C4-2B (cell line): ENCODE data around the gene FAM221B.

Experiments used
- H3K27ac ChIP-seq: fragments of 450-650 bp; 2 replicates; pipeline ENCODE4 v1.5.1; 2017
- ZFX ChIP-seq: fragments of 450-650 bp; IDR thresholded peaks from 2 replicates; pipeline ENCODE4 v1.6.1; 2017
- TF ChIP-seq, protein P1 (sequence below): fragments of 450-650 bp; conservative IDR thresholded peaks from 2 replicates; pipeline ENCODE4 v1.5.1; 2017; ENCODE audit warnings: mild to moderate bottlenecking

FAM221B gene

GRCh38 chr9:35845824-35846771 lies 17.6 kb upstream of the FAM221B start:
- TF ChIP-seq ZFX, result no peak
- TF ChIP-seq, protein P1, sequence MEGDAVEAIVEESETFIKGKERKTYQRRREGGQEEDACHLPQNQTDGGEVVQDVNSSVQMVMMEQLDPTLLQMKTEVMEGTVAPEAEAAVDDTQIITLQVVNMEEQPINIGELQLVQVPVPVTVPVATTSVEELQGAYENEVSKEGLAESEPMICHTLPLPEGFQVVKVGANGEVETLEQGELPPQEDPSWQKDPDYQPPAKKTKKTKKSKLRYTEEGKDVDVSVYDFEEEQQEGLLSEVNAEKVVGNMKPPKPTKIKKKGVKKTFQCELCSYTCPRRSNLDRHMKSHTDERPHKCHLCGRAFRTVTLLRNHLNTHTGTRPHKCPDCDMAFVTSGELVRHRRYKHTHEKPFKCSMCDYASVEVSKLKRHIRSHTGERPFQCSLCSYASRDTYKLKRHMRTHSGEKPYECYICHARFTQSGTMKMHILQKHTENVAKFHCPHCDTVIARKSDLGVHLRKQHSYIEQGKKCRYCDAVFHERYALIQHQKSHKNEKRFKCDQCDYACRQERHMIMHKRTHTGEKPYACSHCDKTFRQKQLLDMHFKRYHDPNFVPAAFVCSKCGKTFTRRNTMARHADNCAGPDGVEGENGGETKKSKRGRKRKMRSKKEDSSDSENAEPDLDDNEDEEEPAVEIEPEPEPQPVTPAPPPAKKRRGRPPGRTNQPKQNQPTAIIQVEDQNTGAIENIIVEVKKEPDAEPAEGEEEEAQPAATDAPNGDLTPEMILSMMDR, result no peak
- H3K27ac ChIP-seq, result peak overlapping the region; percentile 73

DNA sequence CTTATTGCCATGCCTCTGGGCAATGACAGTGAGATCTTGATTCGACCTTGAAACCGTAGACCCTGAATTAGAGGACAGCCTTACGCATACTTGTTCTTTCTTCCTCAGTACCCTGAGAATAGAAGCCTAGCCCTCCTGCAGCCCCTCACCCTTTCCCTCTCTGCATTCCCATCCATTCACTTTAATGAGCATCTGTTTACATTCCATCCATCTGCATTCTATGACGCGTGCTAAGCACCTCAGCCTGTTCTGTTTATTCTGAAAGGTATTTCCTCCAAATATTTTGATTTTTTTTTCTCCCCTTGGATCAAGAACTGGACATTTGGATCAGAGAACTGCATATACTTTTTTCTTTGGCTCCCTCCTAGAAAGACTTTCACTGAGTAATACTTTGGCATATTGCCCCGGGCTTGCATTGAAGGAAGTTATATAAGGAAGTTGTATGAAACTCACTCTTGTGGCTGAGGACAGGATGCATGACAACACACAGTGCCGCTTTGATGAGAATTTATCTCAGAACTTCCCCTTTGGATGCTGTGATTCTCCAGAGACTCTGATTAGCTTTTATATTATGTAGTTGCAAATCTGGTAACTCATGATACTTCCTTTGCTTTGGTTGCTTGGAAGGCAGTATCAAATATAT lies 16.2 kb upstream of the FAM221B start:
- H3K27ac ChIP-seq, result peak overlapping the region; percentile 71; the same call in 1 of the 2 replicates

DNA sequence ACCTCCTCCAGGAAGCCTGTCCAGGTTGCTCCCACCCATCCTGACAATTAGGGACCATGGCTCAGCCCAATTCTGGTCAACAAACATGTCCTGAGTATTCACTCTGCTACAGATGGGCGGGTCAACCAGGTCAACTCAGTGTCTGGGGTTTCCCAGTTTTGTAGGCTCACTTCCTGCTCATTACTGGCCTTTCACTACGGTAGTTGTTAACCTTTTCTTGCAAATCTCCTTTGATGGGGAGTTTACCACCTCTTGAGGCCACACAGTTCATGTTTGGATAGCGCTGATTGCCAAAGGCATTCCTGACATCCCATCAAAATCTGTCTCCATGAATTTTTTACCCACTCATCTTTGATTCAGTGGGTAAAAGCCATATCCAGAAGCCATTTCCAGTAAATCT lies 14.3 kb upstream of the FAM221B start:
- H3K27ac ChIP-seq, result peak overlapping the region; percentile 3; the same call in 1 of the 2 replicates
- no peak for TF ChIP-seq ZFX
- TF ChIP-seq, protein P1, result no peak

More for the DNA sequence above, 16.2 kb upstream of the FAM221B start:
- TF ChIP-seq ZFX, result no peak
- TF ChIP-seq, protein P1, result no peak

GRCh38 chr9:35842020-35842745 lies 13.7 kb upstream of the FAM221B start:
- no peak for TF ChIP-seq ZFX
- TF ChIP-seq, protein P1, result no peak
- peak overlapping the region; percentile 3; the same call in 1 of the 2 replicates for H3K27ac ChIP-seq

GRCh38 chr9:35841645-35841900 lies 13.0 kb upstream of the FAM221B start:
- TF ChIP-seq, protein P1, result no peak
- no peak for TF ChIP-seq ZFX

DNA sequence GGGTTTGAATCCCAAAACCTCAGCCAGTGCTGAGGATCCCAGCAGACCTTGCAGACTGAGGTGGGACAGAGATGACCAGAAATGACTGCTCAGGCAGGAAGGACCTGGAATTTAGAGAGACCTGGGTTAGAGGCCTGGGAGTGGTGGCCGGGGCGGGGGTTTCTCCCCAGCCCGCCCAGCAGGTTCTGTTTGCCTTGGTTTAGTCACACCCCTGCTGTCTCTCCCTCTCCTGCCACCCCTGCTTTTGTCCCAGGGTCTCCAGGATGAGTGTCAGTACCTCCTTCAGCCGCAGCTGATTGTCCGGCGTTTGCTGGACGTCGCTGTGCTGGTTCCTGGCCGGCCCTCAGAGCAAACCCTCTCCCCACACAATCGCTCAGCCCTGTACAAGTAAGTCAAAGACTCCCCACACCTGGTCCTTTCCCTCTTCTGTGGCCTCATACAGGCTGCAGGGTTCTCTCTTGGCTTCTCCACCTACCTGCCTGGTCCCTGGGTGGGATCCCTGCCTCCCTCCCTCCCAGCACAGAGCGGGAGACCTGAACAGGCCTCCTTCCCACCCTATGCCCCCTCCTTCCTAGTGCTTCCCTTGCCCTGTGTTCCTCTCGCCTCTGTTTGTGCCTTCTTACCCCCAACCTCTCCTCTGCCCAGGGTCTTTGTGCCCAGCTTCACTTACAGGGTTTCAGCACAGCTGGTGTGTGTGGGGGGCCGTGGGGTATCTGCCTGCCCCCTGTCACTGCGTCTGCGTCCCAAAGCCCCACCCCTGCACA lies 12.5 kb upstream of the FAM221B start:
- no peak overlapping the region for H3K27ac ChIP-seq
- TF ChIP-seq, protein P1, result no peak
- no peak for TF ChIP-seq ZFX

More at GRCh38 chr9:35841645-35841900, 13.0 kb upstream of the FAM221B start:
- H3K27ac ChIP-seq, result no peak overlapping the region
